GM19238 (cell line): ENCODE measurements around the gene COX10.
A peak's percentile ranks its signal among the peaks of the same experiment; 100 is the strongest.
"Not testable (repeated sequence)": the region's sequence is repeated elsewhere in the genome, so short reads cannot be mapped to it uniquely, and the experiment has no call there.

Source experiments
- DNase-seq: peaks from one replicate; pipeline ENCODE4 v3.0.0; 2011; ENCODE audit warnings: low spot score; ENCODE audit not compliant: insufficient read length

Gene COX10

GRCh38 chr17:14069251-14070021 is at the start of gene COX10:
COX10 (plus strand) TSS chr17:14069504; CDS start chr17:14069606, 102 bp downstream.
- DNase-seq = peak; percentile 73

GRCh38 chr17:14021651-14022294 is 47.5 kb upstream of the COX10 start:
- not testable (repeated sequence) for DNase-seq

GRCh38 chr17:14029755-14030154 is 39.5 kb upstream of the COX10 start:
- not testable (repeated sequence) for DNase-seq

GRCh38 chr17:14032234-14032633 is 37.1 kb upstream of the COX10 start:
- no peak for DNase-seq

- no peak for DNase-seq
Measured at GRCh38 chr17:14033166-14033565, 36.1 kb upstream of the COX10 start.

GRCh38 chr17:14037453-14037852 is 31.9 kb upstream of the COX10 start:
- no peak for DNase-seq

GRCh38 chr17:14038206-14038605 is 31.1 kb upstream of the COX10 start:
- DNase-seq = no peak

GRCh38 chr17:14042411-14042810 is 26.9 kb upstream of the COX10 start:
- DNase-seq = no peak

- DNase-seq = no peak
Measured at GRCh38 chr17:14044702-14045101, 24.6 kb upstream of the COX10 start.

GRCh38 chr17:14046978-14047377 is 22.3 kb upstream of the COX10 start:
- DNase-seq = no peak

GRCh38 chr17:14047591-14047990 is 21.7 kb upstream of the COX10 start:
- DNase-seq = no peak

- DNase-seq = no peak
Measured at GRCh38 chr17:14048169-14048568, 21.1 kb upstream of the COX10 start.

GRCh38 chr17:14050616-14051015 is 18.7 kb upstream of the COX10 start:
- no peak for DNase-seq

- no peak for DNase-seq
Measured at GRCh38 chr17:14051692-14052091, 17.6 kb upstream of the COX10 start.

GRCh38 chr17:14052886-14053615 is 16.3 kb upstream of the COX10 start:
- DNase-seq = no peak

GRCh38 chr17:14057591-14057990 is 11.7 kb upstream of the COX10 start:
- no peak for DNase-seq

GRCh38 chr17:14058051-14058450 is 11.3 kb upstream of the COX10 start:
- no peak for DNase-seq

- DNase-seq = no peak
Measured at GRCh38 chr17:14060706-14061105, 8.6 kb upstream of the COX10 start.

GRCh38 chr17:14061666-14062560 is 7.4 kb upstream of the COX10 start:
- no peak for DNase-seq

GRCh38 chr17:14067347-14067746 is 2.0 kb upstream of the COX10 start:
- DNase-seq = no peak

GRCh38 chr17:14068542-14069250 is 608 bp upstream of the COX10 start:
- no peak for DNase-seq
